DND-41 (cell line): ENCODE measurements around the gene NOL9.

Experiments used
- ATAC-seq: fragments of 200-7000 bp; cut with Tn5 transposase; 3 replicates; pipeline ENCODE4 v1.9.1; 2021; ENCODE audit warnings: low read depth; ENCODE audit not compliant: insufficient read depth
- DNase-seq: peaks from one replicate; pipeline ENCODE4 v3.0.0-alpha.2; 2020
- H2AFZ ChIP-seq: 2 replicates; pipeline ENCODE4 v1.6.0; 2012; ENCODE audit warnings: low read depth, low read length
- H3K27ac ChIP-seq: 2 replicates; pipeline ENCODE4 v1.5.1; 2012; ENCODE audit warnings: low read length, inconsistent platforms
- H3K27me3 ChIP-seq: fragments of 200-600 bp; sonication (generic); 2 replicates; pipeline ENCODE4 v1.6.0; 2012; ENCODE audit warnings: low read length, mild to moderate bottlenecking, inconsistent platforms; ENCODE audit not compliant: insufficient read depth, poor library complexity
- H3K36me3 ChIP-seq: 2 replicates; pipeline ENCODE4 v1.5.1; 2012; ENCODE audit warnings: low read length, inconsistent platforms; ENCODE audit not compliant: insufficient read depth
- H3K4me1 ChIP-seq: 2 replicates; pipeline ENCODE4 v1.5.1; 2012; ENCODE audit warnings: mild to moderate bottlenecking, low read length; ENCODE audit not compliant: insufficient read depth
- H3K4me2 ChIP-seq: 2 replicates; pipeline ENCODE4 v1.6.0; 2012; ENCODE audit warnings: mild to moderate bottlenecking, moderate library complexity, low read length, inconsistent platforms; ENCODE audit not compliant: insufficient read depth
- H3K4me3 ChIP-seq, 2 experiments: fragments of 200-600 bp in 1 of 2; shearing (Covaris generic) in 1 of 2; 2 replicates each; pipeline ENCODE4 v1.5.1; 2012 to 2016; ENCODE audit warnings: inconsistent platforms in 2 of 2, low read length in 2 of 2, mild to moderate bottlenecking in 2 of 2, low read depth in 1 of 2, moderate library complexity in 1 of 2
- H3K79me2 ChIP-seq: 2 replicates; pipeline ENCODE4 v1.6.0; 2012; ENCODE audit warnings: low read length, inconsistent platforms; ENCODE audit not compliant: insufficient read depth
- H3K9ac ChIP-seq: 2 replicates; pipeline ENCODE4 v1.6.0; 2012; ENCODE audit warnings: low read depth, mild to moderate bottlenecking, inconsistent platforms, low read length, moderate library complexity
- H3K9me3 ChIP-seq: 2 replicates; pipeline ENCODE4 v1.5.1; 2012; ENCODE audit warnings: low read length, moderate library complexity, mild to moderate bottlenecking, inconsistent platforms; ENCODE audit not compliant: insufficient read depth, severe bottlenecking
- H4K20me1 ChIP-seq: 2 replicates; pipeline ENCODE4 v1.6.0; 2012; ENCODE audit warnings: low read length; ENCODE audit not compliant: insufficient read depth
- EZH2 ChIP-seq: IDR thresholded peaks from 3 replicates; pipeline ENCODE4 v1.6.1; 2012; ENCODE audit warnings: borderline replicate concordance, low read depth, mild to moderate bottlenecking, moderate library complexity, low read length, inconsistent platforms; ENCODE audit not compliant: severe bottlenecking
- TF ChIP-seq, protein P1 (sequence below): IDR thresholded peaks from 2 replicates; pipeline ENCODE4 v1.5.1; 2012; ENCODE audit warnings: borderline replicate concordance, low read length, moderate library complexity, mild to moderate bottlenecking; ENCODE audit not compliant: poor library complexity, severe bottlenecking; ENCODE audit errors: extremely low read depth

Gene NOL9

GRCh38 chr1:6503884-6504602, 50.3 kb downstream of the NOL9 start:
- Histone ChIP-seq H3K9me3 (no peaks in the 10 kb centered on the region), H3K4me3 (no peak overlapping the region), H4K20me1 (peaks cover 12% of the 10 kb centered on the region; the same call in 1 of the 2 replicates), H3K27me3 (no peaks in the 10 kb centered on the region), H3K4me2 (no peak overlapping the region), H3K79me2 (no peaks in the 10 kb centered on the region), H3K9ac (no peak overlapping the region), H3K4me1 (no peaks in the 10 kb centered on the region), H2AFZ (no peak overlapping the region), H3K27ac (no peak overlapping the region), H3K36me3 (no peaks in the 10 kb centered on the region)
- DNase-seq (no peak), ATAC-seq (no peak)
- TF ChIP-seq EZH2 = no peak
- TF ChIP-seq, protein P1, sequence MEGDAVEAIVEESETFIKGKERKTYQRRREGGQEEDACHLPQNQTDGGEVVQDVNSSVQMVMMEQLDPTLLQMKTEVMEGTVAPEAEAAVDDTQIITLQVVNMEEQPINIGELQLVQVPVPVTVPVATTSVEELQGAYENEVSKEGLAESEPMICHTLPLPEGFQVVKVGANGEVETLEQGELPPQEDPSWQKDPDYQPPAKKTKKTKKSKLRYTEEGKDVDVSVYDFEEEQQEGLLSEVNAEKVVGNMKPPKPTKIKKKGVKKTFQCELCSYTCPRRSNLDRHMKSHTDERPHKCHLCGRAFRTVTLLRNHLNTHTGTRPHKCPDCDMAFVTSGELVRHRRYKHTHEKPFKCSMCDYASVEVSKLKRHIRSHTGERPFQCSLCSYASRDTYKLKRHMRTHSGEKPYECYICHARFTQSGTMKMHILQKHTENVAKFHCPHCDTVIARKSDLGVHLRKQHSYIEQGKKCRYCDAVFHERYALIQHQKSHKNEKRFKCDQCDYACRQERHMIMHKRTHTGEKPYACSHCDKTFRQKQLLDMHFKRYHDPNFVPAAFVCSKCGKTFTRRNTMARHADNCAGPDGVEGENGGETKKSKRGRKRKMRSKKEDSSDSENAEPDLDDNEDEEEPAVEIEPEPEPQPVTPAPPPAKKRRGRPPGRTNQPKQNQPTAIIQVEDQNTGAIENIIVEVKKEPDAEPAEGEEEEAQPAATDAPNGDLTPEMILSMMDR = no peak

- Histone ChIP-seq H3K9ac (no peak overlapping the region), H4K20me1 (0 out of 2 replicates have a peak, but pooled peaks cover 2% of the 10 kb centered on the region), H3K79me2 (no peaks in the 10 kb centered on the region), H2AFZ (no peak overlapping the region), H3K9me3 (no peaks in the 10 kb centered on the region), H3K4me3 (no peak overlapping the region), H3K4me1 (peaks cover 12% of the 10 kb centered on the region), H3K36me3 (no peaks in the 10 kb centered on the region), H3K27ac (no peak overlapping the region), H3K4me2 (no peak overlapping the region), H3K27me3 (peaks cover 8% of the 10 kb centered on the region)
- no peak for TF ChIP-seq EZH2
- TF ChIP-seq, protein P1 = no peak
- DNase-seq (no peak), ATAC-seq (no peak)
Measured at GRCh38 chr1:6502000-6502891, 52.1 kb downstream of the NOL9 start.

DNA sequence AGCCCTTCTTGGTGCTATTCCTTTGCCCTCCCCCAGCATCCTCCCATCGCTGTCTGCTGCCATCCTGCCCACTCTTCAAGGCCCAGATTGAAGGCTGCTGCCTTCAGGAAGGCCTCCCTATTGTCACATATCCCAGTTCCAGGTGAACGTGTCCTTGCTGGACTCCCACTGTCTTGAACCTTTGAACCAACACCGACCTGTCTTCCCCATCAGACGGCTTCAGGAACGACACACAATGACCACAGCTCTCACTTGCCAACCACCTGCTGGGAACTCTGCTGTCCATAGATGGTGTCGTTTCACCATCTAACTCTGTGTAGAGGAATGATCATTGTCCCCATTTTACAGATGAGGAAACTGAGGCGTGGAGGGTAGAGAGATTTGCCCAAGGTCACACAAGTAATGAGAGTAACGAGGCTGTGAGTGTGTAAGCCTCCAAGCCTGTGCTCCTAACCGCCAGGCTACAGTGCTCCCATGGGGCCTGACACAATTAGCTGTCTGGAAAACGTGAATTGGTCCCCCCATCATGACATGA, 53.0 kb downstream of the NOL9 start:
- ATAC-seq = no peak
- Histone ChIP-seq H3K79me2 (no peaks in the 10 kb centered on the region), H3K27me3 (peaks cover 11% of the 10 kb centered on the region), H3K4me3 (no peak overlapping the region), H3K27ac (no peak overlapping the region), H3K9ac (no peak overlapping the region), H3K36me3 (no peaks in the 10 kb centered on the region), H3K4me2 (no peak overlapping the region), H3K9me3 (no peaks in the 10 kb centered on the region), H2AFZ (no peak overlapping the region), H3K4me1 (peaks cover 19% of the 10 kb centered on the region), H4K20me1 (0 out of 2 replicates have a peak, but pooled peaks cover 2% of the 10 kb centered on the region)
- DNase-seq = no peak
- TF ChIP-seq, protein P1 = no peak
- TF ChIP-seq EZH2 = no peak
